KOPT-K1 (cell line): ENCODE measurements around the gene ITPR2.
"Not testable (repeated sequence)": the region's sequence is repeated elsewhere in the genome, so short reads cannot be mapped to it uniquely, and the experiment has no call there.

Experiments
- H3K27ac ChIP-seq: fragments of 200-600 bp; sonication (generic); 2 replicates; pipeline ENCODE4 v1.5.1; 2016; ENCODE audit warnings: antibody characterized with exemption, mild to moderate bottlenecking, low read depth, low read length; ENCODE audit not compliant: poor library complexity, severe bottlenecking
- H3K36me3 ChIP-seq: fragments of 200-600 bp; sonication (generic); 2 replicates; pipeline ENCODE4 v1.5.1; 2017; ENCODE audit warnings: antibody characterized with exemption, mild to moderate bottlenecking, low read length, moderate library complexity; ENCODE audit not compliant: insufficient read depth
- H3K9me3 ChIP-seq: fragments of 200-600 bp; sonication (generic); 2 replicates; pipeline ENCODE4 v1.5.1; 2017; ENCODE audit warnings: antibody characterized with exemption, low read length, mild to moderate bottlenecking; ENCODE audit not compliant: insufficient read depth, poor library complexity, severe bottlenecking

ITPR2 gene

GRCh38 chr12:26832822-26833742 is at the start of gene ITPR2:
TSS of gene ITPR2 (minus strand) at chr12:26833194. CDS start at chr12:26832781, 413 bp downstream.
- H3K27ac ChIP-seq: peak within 1 kb of the TSS; percentile 80
- H3K9me3 ChIP-seq: no peaks in the 10 kb centered on the region
- H3K36me3 ChIP-seq: no peaks in the 10 kb centered on the region

- no peak overlapping the region for H3K27ac ChIP-seq
- no peaks in the 10 kb centered on the region for H3K9me3 ChIP-seq
- no peaks in the 10 kb centered on the region for H3K36me3 ChIP-seq
Observed at GRCh38 chr12:26880625-26881024, 47.6 kb upstream of the ITPR2 start.

DNA sequence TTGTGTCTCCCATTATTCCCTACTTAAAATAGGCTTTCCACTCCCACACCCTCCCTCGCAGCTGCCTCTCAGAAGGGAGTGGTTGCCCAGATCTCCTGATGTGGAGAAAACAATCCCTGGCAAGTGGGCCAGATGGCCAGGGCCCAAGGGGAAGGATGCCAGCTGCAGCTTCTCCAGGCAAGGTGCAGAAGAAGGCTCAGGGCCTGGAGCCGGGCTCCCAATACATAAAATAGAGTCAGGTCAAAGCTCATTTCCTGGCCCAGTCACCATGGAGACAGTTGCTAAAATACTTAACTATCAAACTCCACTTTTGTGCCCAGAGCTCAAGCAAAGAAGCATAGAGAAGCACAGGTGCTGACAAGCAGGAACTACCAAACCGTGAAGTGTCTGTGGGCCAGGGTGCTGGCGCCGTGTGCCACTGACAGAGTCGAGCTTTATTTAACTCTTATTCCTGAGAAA is 45.7 kb upstream of the ITPR2 start:
- H3K27ac ChIP-seq: peak overlapping the region; percentile 12
- H3K36me3 ChIP-seq: no peaks in the 10 kb centered on the region
- no peaks in the 10 kb centered on the region for H3K9me3 ChIP-seq

- Histone ChIP-seq H3K9me3 (no peaks in the 10 kb centered on the region), H3K36me3 (no peaks in the 10 kb centered on the region), H3K27ac (no peak overlapping the region)
Observed at GRCh38 chr12:26874501-26875296, 41.7 kb upstream of the ITPR2 start.

DNA sequence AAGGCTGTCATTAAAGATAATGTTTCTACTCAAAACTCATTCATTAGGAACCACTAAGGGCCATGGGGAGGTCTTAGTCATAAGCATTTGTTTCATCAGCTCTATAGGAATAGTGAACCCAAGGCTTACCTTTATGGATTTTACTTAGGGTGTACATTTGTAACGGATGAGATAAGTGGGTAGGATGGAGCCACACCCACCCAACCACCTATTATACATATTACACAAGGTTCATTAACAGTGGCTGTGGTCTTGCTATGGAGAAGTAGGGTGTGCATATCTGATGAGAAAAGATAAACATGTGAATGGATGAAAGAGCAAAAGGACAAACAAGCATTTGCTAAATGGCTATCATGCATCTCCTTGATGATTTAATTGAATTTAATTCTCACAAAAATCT is 39.6 kb upstream of the ITPR2 start:
- no peaks in the 10 kb centered on the region for H3K9me3 ChIP-seq
- H3K36me3 ChIP-seq: no peaks in the 10 kb centered on the region
- no peak overlapping the region for H3K27ac ChIP-seq

- no peaks in the 10 kb centered on the region for H3K36me3 ChIP-seq
- no peaks in the 10 kb centered on the region for H3K9me3 ChIP-seq
- H3K27ac ChIP-seq: peak overlapping the region; percentile 3
Observed at GRCh38 chr12:26871985-26872384, 39.0 kb upstream of the ITPR2 start.

DNA sequence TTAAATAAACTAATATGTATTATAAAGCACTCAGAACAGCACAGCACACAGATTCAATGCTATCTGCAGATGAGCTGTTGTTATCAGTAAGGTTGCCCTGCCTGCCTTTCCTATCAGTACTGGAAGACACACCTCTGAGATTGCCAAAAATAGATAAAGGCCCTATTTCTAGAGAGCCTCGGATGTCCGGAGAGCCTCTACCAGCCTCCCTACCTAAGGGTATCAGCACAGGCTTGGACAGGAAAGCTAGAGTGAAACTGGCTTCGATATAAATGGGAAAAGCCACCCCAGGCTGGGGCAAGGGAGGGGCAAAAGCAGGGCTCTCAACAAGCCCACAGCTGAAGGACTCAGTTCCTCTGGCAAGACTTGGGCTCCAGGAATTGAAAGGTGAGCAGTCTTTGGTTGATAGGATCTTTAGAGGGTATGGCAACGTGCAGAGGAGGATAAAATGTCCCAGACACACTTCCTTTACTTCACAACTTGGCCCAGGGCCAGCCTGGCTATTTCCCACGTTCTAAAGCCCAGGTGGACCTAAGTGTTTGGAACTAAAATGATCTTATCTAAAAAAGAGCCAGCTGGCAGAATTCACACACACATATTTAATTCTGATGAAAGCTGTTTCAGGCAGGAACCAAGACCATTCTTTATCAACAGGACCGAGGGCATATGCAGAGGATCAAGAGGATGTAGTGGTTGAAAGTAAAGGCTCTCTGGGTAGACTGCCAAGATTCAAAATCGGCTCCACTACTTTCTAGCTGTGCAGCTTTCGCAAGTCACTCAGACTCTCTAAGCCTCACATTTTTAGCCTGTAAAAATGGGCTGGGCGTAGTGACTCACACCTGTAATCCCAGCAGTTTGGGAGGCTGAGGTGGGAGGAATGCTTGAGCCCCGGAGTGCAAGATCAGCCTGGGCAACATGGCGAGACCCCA is 37.8 kb upstream of the ITPR2 start:
- H3K9me3 ChIP-seq: no peaks in the 10 kb centered on the region
- H3K36me3 ChIP-seq: no peaks in the 10 kb centered on the region
- peak overlapping the region; percentile 85 for H3K27ac ChIP-seq

DNA sequence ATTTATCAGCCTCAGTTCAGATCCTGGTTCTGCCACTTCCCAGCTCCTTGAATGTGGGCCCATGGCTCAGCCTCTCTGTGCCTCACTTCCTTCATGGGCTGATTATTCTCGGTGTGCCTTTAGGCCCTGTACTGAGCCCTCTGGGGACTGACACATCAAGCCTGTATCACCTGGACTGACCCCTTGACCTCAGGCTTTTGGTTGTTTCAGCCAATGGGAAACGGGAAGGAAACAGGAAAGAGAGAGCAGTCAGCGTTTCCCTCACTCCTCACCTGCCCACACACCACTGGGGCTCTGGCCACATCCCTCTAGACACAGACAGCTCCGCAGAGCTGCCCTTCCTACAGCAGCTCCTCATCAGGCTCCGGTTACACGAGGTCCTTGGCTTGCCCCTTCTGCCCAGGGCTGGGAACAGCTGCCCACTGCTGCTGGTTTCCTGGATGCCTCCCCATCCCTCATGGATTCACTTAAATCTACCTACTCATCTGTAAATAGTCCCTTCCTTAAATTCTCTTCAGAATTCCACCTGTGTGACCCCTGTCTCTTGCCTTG is 37.0 kb upstream of the ITPR2 start:
- peak overlapping the region; percentile 85 for H3K27ac ChIP-seq
- H3K9me3 ChIP-seq: no peaks in the 10 kb centered on the region
- no peaks in the 10 kb centered on the region for H3K36me3 ChIP-seq

DNA sequence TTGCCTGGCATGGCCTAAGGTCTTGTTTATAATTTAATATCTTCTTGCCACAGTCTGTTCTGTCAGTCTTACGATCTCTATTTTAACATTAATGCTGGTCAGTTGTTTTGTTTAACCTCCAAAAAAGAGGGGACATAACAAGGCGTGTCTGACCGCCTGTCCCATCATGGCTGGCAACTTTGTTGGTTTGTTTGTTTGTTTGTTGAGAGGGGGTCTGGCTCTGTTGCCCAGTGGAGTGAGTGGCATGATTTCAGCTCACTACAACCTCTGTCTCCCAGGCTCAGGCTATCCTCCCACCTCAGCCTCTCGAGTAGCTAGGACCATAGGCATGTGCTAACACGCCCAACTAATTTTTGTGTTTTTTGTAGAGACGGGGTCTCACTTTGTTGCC is 36.1 kb upstream of the ITPR2 start:
- no peaks in the 10 kb centered on the region for H3K9me3 ChIP-seq
- peak overlapping the region; percentile 85 for H3K27ac ChIP-seq
- H3K36me3 ChIP-seq: no peaks in the 10 kb centered on the region

DNA sequence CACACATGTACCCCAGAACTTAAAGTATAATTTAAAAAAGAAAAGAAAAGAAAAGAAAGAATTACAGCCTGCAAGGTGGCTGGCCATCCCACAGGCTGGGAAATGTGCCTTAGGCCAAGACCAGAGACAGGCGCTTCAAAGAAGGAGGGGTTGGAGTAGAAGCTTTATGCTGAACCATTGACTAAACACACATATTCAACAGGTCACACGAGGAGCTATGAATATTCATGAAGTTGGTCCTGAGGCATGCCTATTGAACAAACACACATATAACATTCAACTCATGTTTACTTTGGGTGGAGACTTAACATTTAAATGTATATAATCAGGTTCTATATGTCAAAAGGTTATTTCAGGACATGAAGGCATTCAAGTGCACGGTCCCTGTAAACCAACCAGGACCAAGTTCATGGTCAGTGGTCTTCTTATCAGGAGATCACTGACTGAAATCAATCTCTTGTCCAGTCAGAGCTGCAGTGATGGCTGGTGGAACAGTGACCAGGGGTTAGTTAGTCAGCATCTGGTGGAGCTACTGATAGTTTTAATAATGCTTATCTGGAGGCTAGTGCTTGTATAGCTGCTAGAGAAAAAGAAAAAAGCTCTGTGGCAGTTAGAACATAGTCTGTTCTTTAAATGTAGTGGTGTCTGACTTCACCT is 35.6 kb upstream of the ITPR2 start:
- H3K27ac ChIP-seq: peak overlapping the region; percentile 85
- H3K9me3 ChIP-seq: no peaks in the 10 kb centered on the region
- H3K36me3 ChIP-seq: no peaks in the 10 kb centered on the region

- Histone ChIP-seq H3K36me3 (no peaks in the 10 kb centered on the region), H3K27ac (peak overlapping the region; percentile 85)
Observed at GRCh38 chr12:26867080-26867479, 34.1 kb upstream of the ITPR2 start.

GRCh38 chr12:26863515-26863914 is 30.5 kb upstream of the ITPR2 start:
- Histone ChIP-seq H3K9me3 (peaks cover 6% of the 10 kb centered on the region), H3K27ac (no peak overlapping the region), H3K36me3 (no peaks in the 10 kb centered on the region)

More at GRCh38 chr12:26867080-26867479, 34.1 kb upstream of the ITPR2 start:
- peaks cover under 1% of the 10 kb centered on the region for H3K9me3 ChIP-seq

DNA sequence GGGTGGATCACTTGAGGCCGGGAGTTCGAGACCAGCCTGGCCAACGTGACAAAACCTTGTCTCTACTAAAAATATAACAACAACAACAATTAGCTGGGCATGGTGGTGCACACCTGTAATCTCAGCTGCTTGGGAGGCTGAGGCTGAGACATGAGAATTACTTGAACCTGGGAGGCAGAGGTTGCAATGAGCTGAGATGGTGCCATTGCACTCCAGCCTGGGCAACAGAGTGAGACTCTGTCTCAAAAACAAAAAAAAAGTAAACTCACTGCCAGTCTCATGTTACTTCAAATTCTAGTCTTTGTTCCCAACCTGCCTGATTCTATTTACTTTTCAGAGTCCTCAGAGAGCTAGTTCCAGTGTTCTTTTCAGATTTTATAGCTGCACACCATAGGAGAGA is 29.8 kb upstream of the ITPR2 start:
- not testable (repeated sequence) for H3K36me3 ChIP-seq, H3K9me3 ChIP-seq, H3K27ac ChIP-seq

- Histone ChIP-seq H3K27ac (no peak overlapping the region), H3K9me3 (peaks cover 6% of the 10 kb centered on the region), H3K36me3 (no peaks in the 10 kb centered on the region)
Observed at GRCh38 chr12:26861690-26862089, 28.7 kb upstream of the ITPR2 start.
